ENCODE measurements around the gene IBSP. TPM values are rescaled to one million over a fixed set of nuclear protein-coding genes. Genes with fewer than 3 reads are reported as not detected.

IBSP gene
- total RNA-seq, 1 experiment from 2014 or later, result not detected

DNA sequence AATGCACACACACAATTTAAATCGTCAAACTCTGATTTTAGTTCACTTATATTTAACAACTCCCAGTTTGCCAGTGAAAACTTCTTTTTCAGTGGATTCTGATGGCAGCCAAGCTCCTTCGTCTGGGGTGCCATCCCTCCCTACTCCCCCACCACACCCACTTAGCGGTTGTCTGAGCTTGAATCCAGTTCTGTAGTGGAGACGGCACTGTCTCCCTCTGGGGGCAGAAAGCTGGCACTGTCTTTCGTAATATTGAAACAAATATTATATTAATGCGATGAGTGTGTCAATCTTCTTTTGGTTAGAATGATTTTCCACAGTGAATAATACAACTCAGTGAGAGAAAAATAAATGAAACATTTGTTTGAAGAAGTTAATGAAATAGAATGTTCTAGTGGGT, 38.9 kb downstream of the IBSP start:
- DNase-seq (ENCODE audit: low spot score), result no peak

GRCh38 chr4:87838890-87839591, 39.7 kb downstream of the IBSP start:
- DNase-seq (ENCODE audit: low spot score), result peak; percentile 26

- DNase-seq (ENCODE audit: low spot score), result no peak
These were observed 40.2 kb downstream of the IBSP start for GRCh38 chr4:87839592-87839946.

GRCh38 chr4:87840149-87840548, 40.8 kb downstream of the IBSP start:
- no peak for DNase-seq (ENCODE audit: low spot score)

GRCh38 chr4:87843936-87844335, 44.6 kb downstream of the IBSP start:
- DNase-seq (ENCODE audit: low spot score), result peak; percentile 89

- no peak for DNase-seq (ENCODE audit: low spot score)
These were observed 45.1 kb downstream of the IBSP start for GRCh38 chr4:87844452-87844851.

DNA sequence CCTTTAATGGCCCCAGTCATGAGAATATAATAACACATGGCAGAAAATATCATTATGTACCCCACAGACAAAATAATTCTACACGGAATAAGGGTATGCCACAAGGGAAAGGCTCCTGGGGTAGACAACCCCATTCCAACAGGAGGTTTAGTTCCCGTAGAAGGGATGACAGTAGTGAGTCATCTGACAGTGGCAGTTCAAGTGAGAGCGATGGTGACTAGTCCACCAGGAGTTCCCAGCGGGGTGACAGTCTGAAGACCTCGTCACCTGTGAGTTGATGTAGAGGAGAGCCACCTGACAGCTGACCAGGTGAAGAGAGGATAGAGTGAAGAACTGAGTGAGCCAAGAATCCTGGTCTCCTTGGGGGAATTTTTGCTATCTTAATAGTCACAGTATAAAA, 46.9 kb downstream of the IBSP start:
- no peak for DNase-seq (ENCODE audit: low spot score)

DNA sequence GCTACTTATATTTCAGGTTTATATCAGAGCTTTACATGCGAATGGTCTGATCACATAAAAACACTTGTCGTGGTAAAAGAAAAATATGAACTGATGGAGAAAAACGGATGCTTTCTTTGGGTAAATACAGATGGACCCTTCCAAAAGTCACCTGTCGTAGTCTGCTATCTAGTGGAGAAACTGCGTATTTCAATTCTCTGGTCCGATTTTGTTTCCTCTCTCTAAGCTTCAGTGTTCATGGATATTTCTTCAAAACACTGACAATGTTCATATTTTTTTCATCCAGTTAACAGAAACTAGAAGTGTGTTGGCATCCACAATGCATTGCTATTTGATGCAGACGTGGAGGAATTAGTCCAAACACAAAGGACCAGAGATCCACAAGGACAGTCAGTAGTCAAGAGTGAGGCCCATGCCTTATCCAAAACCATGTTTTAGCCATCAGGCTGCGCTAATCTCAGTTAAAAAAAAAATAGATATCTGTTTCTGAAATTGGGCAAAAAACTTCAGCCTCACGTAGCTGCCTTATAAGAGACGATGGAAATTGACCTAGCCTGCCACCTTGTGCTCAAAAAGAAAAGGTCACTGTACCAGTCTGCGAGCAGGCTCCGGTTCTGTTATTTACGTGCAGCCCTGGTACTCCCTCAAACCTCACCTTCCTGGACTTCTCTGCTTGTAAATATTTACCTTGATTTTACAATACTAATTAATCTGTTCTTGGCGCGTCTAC, 49.4 kb downstream of the IBSP start:
- peak; percentile 63 for DNase-seq (ENCODE audit: low spot score)

DNA sequence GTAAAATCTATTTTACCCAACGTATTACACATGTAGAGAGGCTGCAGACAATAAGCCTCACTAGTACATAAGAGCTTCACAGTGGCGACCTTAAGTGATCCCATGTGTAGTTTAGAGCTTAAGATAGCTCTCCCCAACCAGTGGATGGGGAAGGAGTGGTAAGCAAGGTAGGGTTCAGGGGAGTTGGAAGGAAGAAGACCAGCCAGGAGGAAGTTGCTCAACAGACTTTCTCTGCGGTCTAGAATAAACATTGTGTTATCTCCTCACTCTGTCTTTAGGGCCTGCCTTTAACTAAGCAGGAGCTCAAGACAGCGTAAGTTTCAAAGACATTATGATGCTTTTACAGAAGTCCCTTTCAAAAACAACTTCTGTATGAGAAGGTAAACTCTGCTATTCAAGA, 50.3 kb downstream of the IBSP start:
- no peak for DNase-seq (ENCODE audit: low spot score)

GRCh38 chr4:87851332-87851731, 52.0 kb downstream of the IBSP start:
- DNase-seq (ENCODE audit: low spot score), result no peak

DNA sequence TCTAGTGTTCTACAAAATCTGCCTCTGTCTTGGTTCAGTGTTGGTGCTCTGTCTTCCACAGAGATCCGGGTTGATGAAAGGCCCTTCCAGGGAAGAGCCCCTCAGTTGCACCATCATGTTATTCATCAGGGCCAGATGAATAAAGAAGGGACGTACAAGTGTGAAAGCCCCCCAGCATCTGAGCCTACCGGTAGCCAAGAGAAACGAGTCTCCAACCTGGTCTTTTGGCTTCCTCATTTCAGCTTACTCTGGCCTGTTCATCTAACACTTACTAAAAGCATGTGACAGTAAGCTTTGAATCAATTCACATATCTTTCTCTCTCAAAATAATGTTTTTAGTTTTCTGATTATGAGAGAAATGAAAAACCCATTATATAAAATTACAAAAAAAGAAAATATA, 52.6 kb downstream of the IBSP start:
- no peak for DNase-seq (ENCODE audit: low spot score)

DNA sequence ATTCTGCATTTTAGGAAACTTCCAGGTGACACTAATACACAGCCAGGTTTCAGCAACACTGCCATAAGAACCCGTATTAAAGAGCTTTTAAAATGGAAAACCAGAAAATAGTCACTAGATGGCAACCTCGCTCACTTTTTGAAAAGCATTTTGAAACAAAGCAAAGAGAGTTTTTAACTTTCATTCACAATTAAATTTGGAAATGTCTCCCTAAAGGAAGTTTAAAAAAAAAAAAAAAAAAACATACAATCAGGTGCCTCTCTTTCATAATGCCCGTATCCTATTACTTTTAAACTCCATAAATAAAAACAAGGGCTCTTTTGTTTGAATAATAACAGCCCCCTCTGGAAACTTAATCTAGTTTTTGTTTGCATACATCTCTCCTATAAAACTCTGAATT, 53.8 kb downstream of the IBSP start:
- peak; percentile 30 for DNase-seq (ENCODE audit: low spot score)

GRCh38 chr4:87853891-87854290, 54.5 kb downstream of the IBSP start:
- no peak for DNase-seq (ENCODE audit: low spot score)

DNA sequence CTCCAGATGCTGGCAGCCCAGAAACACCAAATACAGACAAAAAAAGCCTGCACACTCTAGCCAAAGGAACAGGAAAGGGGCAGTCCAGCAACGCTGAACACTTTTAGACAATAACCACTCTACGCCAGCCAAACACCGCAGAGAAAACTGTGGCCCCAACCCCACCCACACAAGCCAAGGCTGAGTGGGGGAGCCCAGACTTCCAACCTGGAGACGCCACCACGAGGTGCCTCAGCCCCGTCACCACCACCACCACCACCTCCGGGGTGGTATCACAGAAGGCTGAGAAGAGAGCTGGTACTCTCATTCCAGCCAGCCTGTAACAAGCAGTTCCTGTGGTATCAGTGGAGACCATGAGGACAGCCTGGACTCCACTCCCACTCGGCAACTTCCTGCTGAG, 56.2 kb downstream of the IBSP start:
- no peak for DNase-seq (ENCODE audit: low spot score)

DNA sequence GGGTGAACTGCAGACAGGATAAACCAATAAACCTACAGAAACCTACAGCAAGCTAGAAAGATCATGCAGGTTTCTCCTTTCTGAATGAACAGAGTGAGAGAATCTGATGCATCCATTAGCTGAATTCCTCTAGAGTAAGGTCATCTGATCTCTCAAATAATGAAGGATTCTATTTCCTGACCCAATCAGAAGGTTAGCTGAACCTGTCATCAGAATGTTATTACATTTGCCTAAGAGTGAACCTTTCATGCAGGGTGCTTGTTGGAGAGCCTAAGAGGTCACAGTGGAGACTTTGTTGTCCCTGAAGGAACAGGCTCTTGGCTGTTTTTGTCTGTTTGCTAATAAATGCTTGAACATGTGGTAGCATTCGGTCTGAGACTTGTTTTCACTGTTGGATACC, 57.5 kb downstream of the IBSP start:
- DNase-seq (ENCODE audit: low spot score), result no peak

- DNase-seq (ENCODE audit: low spot score), result no peak
These were observed 58.4 kb downstream of the IBSP start for GRCh38 chr4:87857789-87858188.

Other genes with a start within 250 kb of the IBSP start
- gene DSPP, start 191.0 kb upstream of the IBSP start, total RNA-seq (2014; rRNA removed; shearing (Covaris generic)), result not detected in 2 replicates
- not detected in 2 replicates for gene DMP1, start 149.3 kb upstream of the IBSP start, total RNA-seq (2014; rRNA removed; shearing (Covaris generic))
- gene MEPE, start 33.4 kb downstream of the IBSP start, total RNA-seq (2014; rRNA removed; shearing (Covaris generic)), result not detected in 2 replicates
- gene SPP1, start 176.2 kb downstream of the IBSP start, total RNA-seq (2014; rRNA removed; shearing (Covaris generic)), result 197 and 219 TPM in 2 replicates
- gene PKD2, start 208.1 kb downstream of the IBSP start, total RNA-seq (2014; rRNA removed; shearing (Covaris generic)), result 18.8 and 22.3 TPM in 2 replicates